ENCODE results near the gene KREMEN1.

Gene KREMEN1

DNA sequence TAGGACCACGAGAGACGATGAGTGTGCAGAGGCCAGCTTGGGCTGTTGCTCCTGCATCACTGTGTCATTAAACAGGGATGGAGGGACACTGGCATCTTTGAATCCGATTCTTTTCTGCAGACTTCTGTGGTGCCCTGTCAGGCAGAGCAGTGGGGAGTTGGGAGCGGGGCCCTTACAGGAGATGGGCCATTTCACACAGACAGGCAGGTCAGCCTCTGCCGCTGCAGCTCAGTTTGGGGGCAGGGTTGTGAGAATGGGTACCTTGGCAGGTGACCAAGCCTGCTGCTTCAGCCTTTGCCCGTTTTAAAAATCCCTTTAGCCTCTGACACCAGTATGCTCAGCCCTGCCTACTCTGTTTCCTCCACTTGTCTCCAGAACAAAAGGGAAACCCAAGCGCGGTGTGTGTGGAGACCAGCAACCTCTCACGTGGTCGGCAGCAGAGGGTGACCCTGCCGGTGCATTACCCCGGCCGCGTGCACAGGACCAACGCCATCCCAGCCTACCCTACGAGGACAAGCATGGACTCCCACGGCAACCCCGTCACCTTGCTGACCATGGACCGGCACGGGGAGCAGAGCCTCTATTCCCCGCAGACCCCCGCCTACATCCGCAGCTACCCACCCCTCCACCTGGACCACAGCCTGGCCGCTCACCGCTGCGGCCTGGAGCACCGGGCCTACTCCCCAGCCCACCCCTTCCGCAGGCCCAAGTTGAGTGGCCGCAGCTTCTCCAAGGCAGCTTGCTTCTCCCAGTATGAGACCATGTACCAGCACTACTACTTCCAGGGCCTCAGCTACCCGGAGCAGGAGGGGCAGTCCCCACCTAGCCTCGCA is 23.8 kb upstream of the KREMEN1 start:
- DNase-seq: no peak

DNA sequence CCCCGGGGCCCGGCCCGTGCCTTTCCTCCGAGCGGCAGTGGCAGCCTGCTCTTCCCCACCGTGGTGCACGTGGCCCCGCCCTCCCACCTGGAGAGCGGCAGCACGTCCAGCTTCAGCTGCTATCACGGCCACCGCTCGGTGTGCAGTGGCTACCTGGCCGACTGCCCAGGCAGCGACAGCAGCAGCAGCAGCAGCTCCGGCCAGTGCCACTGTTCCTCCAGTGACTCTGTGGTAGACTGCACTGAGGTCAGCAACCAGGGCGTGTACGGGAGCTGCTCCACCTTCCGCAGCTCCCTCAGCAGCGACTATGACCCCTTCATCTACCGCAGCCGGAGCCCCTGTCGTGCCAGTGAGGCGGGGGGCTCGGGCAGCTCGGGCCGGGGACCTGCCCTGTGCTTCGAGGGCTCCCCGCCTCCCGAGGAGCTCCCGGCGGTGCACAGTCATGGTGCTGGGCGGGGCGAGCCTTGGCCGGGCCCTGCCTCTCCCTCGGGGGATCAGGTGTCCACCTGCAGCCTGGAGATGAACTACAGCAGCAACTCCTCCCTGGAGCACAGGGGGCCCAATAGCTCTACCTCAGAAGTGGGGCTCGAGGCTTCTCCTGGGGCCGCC is 23.1 kb upstream of the KREMEN1 start:
- DNase-seq: no peak

DNA sequence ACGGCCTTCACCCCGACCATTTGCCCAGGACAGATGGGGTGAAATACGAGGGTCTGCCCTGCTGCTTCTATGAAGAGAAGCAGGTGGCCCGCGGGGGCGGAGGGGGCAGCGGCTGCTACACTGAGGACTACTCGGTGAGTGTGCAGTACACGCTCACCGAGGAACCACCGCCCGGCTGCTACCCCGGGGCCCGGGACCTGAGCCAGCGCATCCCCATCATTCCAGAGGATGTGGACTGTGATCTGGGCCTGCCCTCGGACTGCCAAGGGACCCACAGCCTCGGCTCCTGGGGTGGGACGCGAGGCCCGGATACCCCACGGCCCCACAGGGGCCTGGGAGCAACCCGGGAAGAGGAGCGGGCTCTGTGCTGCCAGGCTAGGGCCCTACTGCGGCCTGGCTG is 22.4 kb upstream of the KREMEN1 start:
- DNase-seq: no peak

DNA sequence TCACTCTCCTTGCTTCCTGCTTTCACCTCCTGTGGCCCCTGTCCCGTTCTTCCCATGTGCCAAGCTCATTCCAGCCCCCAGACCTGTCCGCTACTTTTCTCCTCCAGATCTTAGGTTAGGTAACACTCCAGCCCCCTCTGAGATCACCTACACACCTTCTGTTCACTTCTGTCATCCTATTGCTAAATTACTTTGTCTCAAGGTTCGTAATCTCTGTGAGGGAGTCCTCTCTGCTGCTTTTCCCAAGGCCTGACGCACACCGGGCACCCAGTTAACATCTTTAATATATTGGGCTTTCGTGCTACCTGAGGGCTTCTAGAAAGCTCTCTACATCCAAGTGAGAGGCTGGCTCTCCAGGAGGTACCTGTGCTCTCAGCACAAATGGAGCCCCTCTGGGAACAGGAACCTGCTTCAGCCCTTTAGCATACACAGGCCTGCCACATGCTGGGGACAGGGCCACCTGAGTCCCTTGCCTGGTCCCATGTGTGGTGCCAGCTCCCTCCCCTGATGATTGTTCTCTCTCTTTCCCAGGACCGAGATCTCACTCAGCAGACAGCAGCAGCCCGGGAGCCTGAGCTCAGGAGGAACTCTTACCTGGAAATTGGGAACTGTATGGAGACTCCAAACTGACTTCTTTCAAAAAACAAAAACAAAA is 19.7 kb upstream of the KREMEN1 start:
- no peak for DNase-seq

DNA sequence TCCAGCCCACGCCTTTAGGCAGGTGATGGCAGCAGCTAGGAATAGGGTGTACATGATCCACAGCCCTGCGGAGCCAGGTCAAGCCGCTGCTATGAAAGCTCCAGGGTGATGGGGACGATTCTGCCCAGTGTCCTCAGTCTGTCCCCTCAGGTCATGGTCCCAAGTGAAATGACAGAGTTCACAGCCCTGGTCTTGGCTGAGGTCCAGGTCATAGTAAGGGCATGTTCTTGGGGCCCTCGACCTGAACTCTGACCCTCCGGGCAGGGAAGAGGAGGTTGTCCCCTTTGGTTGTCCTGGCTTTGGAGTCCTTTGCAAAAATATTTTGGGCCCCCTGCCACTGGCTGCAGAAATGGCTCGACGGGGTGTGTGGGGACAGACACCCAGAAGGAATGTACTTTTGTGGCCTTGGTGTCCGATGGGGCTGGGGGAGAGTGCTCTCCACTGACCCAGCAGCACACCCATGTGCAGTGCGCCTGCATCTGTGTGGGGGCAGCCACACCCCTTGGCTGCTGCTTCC is 18.5 kb upstream of the KREMEN1 start:
- DNase-seq: no peak

DNA sequence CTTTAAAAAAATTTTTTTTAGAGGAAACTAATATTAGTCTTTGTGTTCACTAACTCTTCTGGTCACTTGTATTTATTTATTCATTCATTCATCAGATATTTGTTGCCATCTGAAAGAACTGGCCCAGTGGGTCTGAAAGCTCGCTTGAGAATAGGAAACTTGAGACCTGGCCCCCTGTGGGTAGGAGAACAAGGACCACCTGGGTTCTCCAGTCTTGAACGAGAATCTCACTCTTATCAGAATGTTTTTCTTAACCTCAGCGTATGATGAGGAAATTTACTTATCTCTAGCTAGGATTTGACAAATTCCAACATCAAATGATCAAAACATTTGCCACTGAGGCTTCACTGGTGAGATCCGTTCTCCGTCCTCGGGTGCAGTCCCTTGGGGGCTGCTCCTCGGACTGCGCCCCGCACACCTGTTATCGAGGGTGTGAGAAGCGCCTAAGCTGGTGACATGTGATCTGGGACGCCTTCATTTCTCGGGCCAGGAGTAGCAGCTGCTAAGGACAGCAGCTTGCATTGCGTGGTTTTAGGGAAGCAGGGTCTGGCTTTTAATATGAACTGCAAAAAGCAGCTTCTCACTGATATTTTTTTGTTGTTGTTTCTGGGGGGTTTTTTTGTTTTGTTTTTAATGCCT is 17.5 kb upstream of the KREMEN1 start:
- no peak for DNase-seq

DNA sequence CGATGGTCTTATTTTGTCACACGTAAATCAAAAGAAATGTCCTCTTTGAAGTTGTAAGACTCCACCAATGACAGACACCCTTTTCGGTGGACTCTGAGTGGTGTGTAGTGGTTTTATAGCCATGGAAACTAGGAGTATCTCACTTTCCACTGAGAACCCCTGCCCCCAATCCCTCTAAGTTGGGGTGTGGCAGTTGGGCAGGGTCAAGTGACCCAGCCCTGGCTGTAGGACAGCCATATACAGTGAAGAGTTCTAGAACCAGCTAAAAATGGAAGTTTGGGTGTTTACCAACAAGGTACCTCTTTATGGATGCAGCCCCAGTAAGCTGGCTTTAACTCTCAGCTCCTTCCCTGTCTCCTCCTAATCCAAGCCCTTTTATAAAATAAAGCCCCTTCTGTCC is 16.4 kb upstream of the KREMEN1 start:
- DNase-seq: no peak

DNA sequence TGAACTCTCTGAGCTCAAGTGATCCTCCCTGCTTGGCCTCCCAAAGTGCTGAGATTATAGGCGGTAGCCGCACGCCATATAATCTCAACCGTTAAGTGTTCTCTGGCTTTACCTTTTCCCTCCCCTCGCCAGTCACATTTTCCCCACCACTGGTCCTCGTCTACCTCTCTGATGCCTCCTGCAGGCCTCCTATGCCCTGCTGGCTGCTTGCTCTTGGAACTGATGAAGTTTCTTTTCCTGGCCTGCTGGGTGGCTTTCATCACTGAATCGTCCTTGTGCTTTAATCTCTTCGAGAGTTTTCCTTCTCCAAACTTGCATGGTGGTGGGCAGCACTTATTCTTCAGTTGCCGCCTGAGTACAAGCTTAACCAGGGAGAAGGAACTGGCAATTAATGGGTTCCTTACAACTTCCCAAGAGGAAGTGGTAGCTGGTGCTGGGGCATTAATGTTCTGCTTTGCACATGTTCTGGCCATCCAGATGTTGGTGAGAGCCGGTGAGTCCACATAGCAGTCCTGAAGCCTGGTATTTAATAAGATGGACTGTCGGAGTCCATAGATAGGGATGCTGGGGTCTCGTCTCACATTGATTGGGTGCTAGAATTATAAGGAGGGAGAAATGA is 12.5 kb upstream of the KREMEN1 start:
- DNase-seq: no peak

DNA sequence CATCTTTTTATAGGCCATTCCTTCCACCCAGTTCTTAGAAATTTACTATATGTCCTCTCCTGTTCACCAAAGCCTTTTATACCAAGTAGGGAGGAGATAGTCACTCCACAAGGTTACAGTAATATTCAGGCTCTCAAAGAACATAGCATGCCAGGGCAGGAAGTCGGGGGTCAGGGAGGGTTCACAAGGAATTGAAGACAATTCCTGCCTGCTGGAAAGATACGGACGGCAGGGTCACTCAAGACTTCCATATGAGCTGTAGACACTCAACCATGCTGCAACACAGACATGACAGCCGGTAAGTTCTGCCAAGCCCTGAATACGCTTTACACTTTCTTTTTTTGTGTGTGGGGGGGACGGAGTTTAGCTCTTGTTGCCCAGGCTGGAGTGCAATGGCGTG is 11.9 kb upstream of the KREMEN1 start:
- DNase-seq: no peak

DNA sequence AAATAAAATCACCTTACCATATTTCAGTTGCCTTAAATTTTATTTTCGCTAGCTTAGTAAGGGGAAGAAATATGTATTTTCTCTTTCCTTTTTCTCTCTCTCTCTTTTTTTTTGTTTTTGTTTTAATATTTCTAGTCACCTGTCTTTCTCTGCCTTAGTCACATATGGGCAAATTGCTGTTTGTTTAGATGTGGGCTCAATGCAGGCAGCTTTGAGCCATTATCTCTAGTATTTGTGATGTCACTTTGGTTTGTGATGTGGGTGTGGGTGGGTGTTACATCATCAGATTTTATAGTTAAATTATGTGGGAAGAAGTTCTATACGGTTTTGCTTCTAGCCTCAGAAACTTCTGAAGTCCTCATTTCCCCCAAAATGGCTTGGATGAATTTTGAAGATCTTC is 11.1 kb upstream of the KREMEN1 start, which contains the start of gene C22orf31:
TSS of gene C22orf31 (minus strand) at position 59 of the 400 bp plus-strand sequence. CDS start at position 20, 39 bp downstream.
- DNase-seq: no peak

DNA sequence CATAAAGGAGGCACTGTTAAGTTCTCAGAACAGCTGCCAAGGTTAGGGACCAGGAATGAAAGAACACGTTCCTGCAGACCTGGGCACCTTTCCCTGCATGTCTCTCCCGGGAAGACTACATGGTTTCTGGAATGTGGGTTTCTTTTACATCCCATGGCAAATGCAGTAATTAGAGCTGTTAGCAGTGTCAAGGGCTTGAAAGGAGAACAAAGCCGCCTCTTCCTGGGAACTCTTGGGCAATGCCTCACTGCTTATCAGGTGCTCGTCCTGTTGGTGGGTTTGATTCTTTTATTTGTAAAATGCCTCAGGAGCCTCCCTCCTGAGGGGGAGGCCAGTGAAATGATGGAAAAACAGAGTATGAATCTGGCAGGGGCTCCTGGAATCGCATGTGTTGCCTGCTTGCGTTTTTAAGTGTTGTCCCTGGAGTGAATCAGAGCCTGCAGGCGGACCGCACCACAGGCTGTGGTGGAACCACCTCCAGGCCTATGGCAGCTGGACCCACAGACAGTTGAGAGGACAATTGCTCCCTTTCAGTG is 10.5 kb upstream of the KREMEN1 start:
- DNase-seq: no peak

DNA sequence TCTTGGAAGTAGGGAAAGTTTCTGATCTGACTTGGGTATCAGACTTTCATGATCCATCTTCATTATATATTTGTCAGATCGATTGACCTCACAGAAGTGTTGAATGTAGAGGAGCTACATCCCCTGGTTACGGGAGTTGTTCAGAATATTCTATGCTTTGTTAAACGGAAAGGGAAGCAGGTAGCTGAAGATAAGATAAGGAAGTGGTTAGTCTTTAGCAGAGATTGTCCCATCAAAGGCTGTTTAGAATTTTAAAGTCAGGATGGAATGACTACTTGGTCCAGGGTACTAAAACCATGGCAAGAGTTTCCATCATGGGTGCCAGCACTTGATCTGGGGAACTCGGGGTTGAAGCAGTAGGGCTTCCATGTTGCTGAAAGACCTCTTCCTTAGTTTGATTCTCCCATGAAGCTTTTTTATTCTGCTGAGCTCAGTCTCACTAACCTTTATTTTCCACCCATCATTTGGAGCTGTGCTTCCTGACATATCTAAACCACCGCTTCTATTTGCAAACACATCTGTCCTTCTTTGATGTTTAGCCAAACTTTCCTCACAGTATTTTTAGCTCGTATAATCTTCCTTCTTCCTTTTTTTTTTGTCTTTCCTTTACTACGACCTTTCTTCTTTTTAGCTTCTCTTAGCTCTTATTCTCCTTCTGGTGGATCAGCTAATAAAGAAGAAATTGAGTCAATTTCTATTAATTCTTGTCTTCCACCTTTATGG is 7.2 kb upstream of the KREMEN1 start:
- no peak for DNase-seq

DNA sequence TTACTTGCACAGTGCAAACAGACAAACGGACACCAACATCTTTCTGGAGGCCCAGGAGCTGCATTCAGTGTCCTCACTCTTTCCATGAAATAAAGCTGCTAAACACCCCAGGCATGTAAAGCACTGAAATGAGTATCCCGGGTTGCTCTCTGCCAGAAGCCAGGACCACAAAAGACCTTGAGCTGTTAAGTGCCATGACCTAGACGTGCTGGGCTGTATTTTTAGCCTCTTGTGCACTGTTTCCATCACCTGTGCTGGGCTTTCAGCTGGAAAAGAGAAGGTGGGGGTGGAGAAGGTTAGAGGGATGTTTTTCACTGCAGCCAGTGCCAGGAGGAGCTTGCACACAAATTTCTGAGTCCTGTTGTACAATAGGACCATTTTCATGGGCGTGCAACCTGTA is 3.4 kb upstream of the KREMEN1 start:
- no peak for DNase-seq

DNA sequence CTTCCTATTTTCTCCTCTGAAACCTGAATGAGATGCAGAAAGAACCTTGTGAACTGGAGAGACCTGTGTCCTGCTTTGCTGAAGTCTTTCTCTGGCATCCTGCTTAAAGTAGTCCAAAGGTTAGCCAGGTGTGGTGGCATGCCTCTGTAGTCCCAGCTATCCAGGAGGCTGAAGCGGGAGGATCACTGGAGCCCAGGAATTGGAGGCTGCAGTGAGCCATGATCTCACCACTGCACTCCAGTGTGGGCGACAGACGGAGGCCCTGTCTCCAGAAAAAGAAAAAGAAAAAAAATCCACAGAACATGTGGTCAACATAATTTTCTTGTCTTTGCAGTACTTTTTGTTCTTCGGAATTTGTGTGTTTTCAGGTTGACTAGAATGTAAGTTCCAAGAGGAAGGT is 2.3 kb upstream of the KREMEN1 start:
- DNase-seq: no peak

DNA sequence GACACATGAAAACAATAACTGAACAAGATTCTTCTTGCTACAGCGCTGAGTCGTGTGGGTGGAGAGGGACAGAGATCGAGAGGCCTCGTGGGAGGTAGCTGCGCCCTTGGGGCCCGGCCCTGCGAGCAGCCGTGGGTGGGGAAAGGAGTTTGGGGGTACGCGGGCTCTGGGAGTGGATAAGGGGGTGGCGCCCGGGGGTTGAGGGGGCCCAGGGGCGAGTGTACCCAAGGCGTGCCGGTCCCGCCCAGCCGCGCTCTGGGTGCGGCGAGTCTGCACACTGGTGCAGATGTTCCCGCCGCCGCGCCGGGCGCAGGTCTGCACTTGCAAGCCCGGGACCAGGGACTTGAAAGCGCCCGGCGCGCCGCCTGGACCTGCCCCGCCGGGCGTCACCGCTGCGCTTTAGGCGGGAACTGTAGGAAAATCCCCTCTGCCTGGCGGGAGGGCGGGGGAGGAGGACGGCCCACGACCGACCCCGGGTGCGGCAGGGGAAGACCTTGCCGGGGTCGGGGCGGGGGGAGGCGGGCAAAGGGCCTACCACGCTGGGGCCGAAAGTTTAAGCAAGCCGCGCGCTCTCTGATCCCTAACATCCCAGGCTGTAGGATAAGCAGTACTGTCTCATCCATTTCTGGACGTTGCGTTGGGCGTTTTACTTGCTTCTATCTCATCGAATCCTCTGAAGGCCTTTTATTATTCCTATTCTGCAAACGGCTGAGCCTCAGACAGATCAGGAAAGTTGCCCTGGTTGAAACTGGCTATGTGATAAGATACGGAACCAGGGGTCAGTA is 1.4 kb upstream of the KREMEN1 start:
- no peak for DNase-seq

DNA sequence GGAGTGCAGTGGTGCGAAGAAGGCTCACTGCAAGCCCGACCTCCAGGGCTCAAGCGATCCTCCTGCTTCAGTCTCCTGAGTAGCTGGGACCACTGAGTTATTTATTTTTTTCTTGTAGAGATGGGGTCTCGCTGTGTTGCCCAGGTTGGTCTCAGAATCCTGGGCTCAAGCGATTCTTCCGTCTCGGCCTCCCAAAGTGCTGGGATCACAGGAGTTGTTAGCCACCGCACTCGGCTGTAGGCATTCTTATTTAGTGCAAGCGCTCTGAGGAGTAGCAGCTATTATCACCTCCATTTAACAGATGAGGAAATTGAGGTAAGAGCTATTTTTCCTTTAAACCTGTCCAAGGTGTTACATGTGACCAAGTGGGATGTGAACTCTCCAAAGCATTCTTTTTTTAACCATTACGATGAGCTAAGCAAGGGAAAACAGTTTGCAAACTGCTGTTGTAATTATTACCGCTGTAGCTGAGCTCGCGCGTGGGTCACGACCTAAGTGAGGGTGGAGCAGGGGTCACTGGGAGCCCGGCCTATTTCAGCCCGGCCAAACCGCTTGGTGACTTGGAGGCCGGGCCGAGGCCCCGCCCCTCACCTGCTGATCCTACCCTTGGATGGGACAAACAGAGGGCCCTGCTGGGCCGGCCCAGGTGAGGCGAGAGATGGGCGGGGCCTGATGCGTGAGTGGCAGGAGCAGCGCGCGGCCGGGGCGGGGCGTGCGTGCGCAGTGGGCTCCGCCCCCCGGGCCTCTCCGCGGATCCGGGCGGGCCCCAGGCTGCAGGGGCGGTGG is 449 bp upstream of the KREMEN1 start:
- DNase-seq: peak in 53 of 58 donors; percentile 17 to 83 (median 61)

DNA sequence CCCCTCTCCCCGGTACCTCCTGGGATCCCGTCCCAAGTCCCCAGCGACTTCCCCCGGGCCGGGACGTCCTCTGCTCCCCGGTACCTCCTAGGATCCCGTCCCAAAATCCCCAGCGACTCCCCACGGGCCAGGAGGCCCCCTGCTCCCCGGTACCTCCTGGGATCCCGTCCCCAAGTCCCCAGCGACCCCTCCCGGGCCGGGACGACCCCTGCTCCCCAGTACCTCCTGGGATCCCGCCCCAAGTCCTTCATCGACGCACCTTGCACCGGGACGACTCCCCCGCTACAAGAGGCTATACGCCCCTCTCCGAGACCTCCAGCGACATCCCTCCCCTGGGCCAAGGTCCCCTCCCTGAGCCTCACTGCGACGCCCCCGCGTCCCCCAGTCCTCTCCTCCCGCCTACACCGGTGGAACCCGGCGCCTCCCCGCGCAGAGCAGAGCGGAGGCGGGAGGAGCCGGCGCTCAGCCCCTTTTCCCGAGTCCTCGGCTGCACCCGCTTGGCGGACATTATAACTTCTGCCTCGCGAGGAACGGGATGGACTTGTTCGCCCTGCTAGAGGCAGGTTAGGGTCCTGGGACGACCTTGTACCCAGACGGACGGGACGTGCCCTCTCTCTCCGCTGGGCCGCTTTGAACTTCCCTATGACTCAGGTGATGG is 912 bp downstream of the KREMEN1 start:
- DNase-seq: peak in 11 of 58 donors; percentile 10 to 39 (median 22)

DNA sequence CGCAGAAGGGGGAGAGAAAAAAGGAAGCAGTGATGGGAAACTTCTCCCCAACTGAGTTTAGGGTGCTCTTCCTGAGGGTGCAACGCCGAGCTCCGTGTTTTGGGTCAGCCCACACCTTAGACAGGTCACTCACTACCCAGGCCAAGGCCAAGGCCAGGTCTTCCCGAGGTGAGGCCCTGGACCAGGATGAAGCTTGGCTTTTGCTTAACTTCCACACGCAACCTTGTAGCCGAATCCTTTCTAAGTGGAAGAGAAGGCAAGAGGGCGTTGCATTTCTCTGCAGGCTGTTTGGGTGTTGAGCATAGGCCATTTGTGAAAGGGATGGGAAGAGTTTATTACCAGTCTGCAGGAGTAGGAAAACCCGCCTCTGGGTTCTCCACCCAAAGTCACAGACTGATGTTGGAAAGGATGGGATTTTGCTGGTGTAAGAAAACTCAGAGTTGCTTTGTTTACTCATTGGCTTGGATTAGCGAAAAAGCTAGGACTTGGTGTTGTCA is 1.5 kb downstream of the KREMEN1 start:
- DNase-seq: no peak

Data from anterior cingulate cortex (tissue), 58 donors.